BJ (cell line): ENCODE measurements around the gene RUNX1. TPM values are rescaled to one million over a fixed set of nuclear protein-coding genes. Genes with fewer than 3 reads are reported as not detected.

ENCODE experiments used
- CTCF ChIA-PET: fragments of 350-600 bp; formaldehyde crosslinking; extraction: SDS; loops from one replicate; lab custom pipeline; 2021; ENCODE audit warnings: antibody characterized with exemption, inconsistent platforms; lab: Yijun Ruan, JAX
- POLR2A ChIA-PET: fragments of 300-600 bp; sonication (Branson Sonifier 250); formaldehyde crosslinking; extraction: SDS; loops from one replicate; lab custom pipeline; 2021; ENCODE audit warnings: antibody characterized with exemption; lab: Charles Lee
- DNase-seq: peaks from one replicate; pipeline ENCODE4 v3.0.0-alpha.2; 2011; ENCODE audit warnings: low read depth
- H3K27me3 ChIP-seq: 2 replicates; pipeline ENCODE4 v1.6.0; 2011; ENCODE audit warnings: low read length; ENCODE audit not compliant: control insufficient read depth, insufficient read depth
- H3K36me3 ChIP-seq: 2 replicates; pipeline ENCODE4 v1.5.1; 2011; ENCODE audit warnings: low read length; ENCODE audit not compliant: control insufficient read depth, insufficient read depth
- H3K4me3 ChIP-seq: 2 replicates; pipeline ENCODE4 v1.5.1; 2011; ENCODE audit warnings: low read depth, mild to moderate bottlenecking, control low read depth, low read length
- polyA plus RNA-seq: library from polyadenylated mRNA; depleted of rRNA; stranded (reverse); fragments of >200 nt; gene quantifications from 2 replicates; pipeline ENCODE4 v1.2.3, GENCODE V29; 2011
- TF ChIP-seq, protein P1 (sequence below): IDR thresholded peaks from 2 replicates; pipeline ENCODE4 v1.5.1; 2011; ENCODE audit warnings: low read depth, mild to moderate bottlenecking, control low read depth, inconsistent platforms, low read length, moderate library complexity; ENCODE audit not compliant: insufficient read depth

RUNX1 gene
- polyA plus RNA-seq, 1 experiment: 36.1 TPM

DNA sequence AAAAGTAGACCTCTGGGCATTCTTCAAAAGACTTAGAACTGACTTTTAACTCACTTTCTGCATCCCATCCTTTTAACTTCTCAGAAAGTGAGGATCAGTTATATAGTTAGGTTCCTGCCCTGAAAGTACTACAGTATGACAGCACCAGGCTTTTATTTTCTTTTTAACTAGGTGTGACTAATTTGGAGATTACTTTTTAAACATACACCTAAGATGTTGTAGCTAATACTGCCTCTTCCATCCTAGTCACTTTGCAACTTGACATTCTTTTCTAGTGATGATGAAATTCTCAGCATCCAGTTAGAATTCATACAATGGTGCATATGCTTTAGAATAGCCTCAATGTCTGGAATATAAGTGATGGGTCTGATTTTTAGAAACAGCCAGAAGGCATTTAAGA is 24.6 kb downstream of the RUNX1 start:
- Histone ChIP-seq H3K36me3 (no peaks in the 10 kb centered on the region), H3K4me3 (no peak overlapping the region), H3K27me3 (no peaks in the 10 kb centered on the region)
- DNase-seq: no peak
- TF ChIP-seq, protein P1, sequence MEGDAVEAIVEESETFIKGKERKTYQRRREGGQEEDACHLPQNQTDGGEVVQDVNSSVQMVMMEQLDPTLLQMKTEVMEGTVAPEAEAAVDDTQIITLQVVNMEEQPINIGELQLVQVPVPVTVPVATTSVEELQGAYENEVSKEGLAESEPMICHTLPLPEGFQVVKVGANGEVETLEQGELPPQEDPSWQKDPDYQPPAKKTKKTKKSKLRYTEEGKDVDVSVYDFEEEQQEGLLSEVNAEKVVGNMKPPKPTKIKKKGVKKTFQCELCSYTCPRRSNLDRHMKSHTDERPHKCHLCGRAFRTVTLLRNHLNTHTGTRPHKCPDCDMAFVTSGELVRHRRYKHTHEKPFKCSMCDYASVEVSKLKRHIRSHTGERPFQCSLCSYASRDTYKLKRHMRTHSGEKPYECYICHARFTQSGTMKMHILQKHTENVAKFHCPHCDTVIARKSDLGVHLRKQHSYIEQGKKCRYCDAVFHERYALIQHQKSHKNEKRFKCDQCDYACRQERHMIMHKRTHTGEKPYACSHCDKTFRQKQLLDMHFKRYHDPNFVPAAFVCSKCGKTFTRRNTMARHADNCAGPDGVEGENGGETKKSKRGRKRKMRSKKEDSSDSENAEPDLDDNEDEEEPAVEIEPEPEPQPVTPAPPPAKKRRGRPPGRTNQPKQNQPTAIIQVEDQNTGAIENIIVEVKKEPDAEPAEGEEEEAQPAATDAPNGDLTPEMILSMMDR: no peak
- CTCF ChIA-PET: interaction anchor here (1.4 kb wide), 1 partner anchor 23 kb away, joined by 6 read pairs; no protein-coding TSS in a partner anchor
- POLR2A ChIA-PET: no interaction called here

DNA sequence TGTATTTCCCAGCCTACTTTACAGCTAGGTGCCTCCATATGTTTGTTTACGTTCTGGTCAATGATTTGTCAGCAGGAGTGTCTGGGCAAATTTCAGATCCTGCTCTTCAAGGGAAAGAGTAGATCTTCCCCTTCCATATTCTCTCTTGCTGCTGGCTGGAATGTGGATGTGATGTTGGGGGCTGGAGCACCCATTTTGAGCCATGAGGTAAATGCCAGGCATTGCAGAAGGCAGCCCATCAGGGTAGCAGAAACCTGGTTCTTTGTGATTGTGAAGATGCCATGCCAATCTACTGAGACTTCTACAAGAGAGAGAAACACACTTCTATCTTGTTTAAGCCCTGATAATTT is 25.1 kb downstream of the RUNX1 start:
- TF ChIP-seq, protein P1: no peak
- no peaks in the 10 kb centered on the region for H3K36me3 ChIP-seq
- no peak for DNase-seq

DNA sequence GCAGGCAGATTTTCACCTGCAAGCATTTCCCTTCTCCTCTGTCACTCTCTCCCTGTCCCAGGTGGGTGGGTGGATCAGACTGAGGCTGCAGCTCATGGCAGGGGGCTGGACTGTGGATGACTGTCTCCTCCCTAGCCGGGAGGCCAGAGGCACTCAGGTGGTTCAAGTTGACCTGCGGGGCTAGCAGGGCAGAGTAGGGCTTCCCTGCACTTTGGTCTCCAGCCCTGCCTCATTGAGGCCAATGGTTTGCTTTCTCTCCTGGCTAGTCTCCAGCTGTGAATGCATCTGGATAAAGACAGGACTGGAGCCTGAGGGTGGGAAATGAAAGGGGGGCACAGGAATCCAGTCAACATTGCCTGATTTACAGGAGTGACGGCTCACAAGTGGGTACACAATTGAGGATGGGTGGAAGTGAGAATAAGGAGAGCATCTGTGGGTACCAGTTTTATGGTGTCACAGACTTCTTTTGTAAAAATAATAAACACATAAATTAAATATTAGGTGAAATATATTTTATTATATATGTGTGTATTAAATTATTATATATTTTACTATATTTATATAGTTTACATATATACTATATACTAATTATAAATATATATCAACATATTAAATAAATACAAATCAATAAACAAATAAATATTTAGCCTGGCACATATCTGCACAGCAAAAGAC is 25.6 kb downstream of the RUNX1 start:
- H3K36me3 ChIP-seq: no peaks in the 10 kb centered on the region
- TF ChIP-seq, protein P1: no peak
- POLR2A ChIA-PET: no interaction called here
- DNase-seq: no peak
- no peaks in the 10 kb centered on the region for H3K27me3 ChIP-seq
- no peak overlapping the region for H3K4me3 ChIP-seq
- CTCF ChIA-PET: no interaction called here

More for the DNA sequence above, 25.1 kb downstream of the RUNX1 start:
- ChIA-PET POLR2A (no interaction called here), CTCF (no interaction called here)
- Histone ChIP-seq H3K4me3 (no peak overlapping the region), H3K27me3 (no peaks in the 10 kb centered on the region)

DNA sequence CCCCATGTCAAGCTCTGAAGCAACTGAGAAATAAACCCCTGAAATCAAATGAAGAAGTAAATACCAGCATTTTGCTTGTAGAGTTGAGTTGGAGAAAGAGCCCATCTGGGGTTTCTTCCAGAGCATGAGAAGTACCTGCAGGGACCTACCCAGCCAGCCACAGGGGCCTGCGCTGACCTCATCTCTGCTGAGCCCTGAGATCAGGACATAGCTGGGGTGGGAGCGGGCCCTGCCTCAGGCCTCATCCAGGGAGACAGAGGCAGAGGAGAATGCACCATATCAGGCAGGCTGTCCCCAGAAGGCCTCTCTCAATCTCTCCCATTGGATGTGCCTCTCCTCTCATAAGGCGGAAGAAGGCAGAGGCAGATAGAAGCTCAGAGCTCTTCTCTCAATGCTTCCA is 27.6 kb downstream of the RUNX1 start:
- Histone ChIP-seq H3K4me3 (no peak overlapping the region), H3K36me3 (no peaks in the 10 kb centered on the region), H3K27me3 (no peaks in the 10 kb centered on the region)
- TF ChIP-seq, protein P1: no peak
- ChIA-PET POLR2A (no interaction called here), CTCF (interaction anchor here (0.7 kb wide), 1 partner anchor 22 kb away, joined by 4 read pairs; no protein-coding TSS in a partner anchor)
- DNase-seq: no peak

DNA sequence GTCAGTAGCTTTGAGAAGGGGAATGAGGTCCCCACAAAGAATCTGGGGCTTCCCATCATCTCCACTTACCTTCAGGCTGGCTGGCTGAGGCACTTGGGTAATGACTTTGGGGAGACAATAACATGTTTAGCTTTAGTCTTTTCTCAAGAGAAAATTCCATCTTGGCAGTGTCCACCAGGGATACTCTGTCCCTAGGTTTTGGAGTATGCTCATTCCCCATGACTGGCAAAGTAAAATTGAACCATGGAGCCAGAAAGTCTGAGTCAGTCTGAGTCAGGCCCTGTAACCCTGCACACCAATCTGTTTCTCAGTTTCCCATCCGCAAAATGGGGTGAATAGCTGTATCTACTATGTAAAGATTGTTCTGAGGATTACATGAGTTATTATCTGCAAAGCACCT is 28.2 kb downstream of the RUNX1 start:
- ChIA-PET CTCF (interaction anchor here (0.7 kb wide), 1 partner anchor 23 kb away, joined by 4 read pairs; no protein-coding TSS in a partner anchor), POLR2A (no interaction called here)
- Histone ChIP-seq H3K27me3 (no peaks in the 10 kb centered on the region), H3K36me3 (no peaks in the 10 kb centered on the region), H3K4me3 (no peak overlapping the region)
- TF ChIP-seq, protein P1: no peak
- DNase-seq: no peak
